SU-DHL-6 (cell line): ENCODE measurements around the gene RCAN1.

Experiments used
- CTCF ChIP-seq: fragments of 200-600 bp; sonication (generic); IDR thresholded peaks from one replicate; pipeline ENCODE4 v1.5.1; 2017; ENCODE audit warnings: antibody characterized with exemption, mild to moderate bottlenecking, low read length, moderate library complexity; ENCODE audit not compliant: insufficient read depth, poor library complexity, severe bottlenecking
- EZH2phosphoT487 ChIP-seq: fragments of 200-600 bp; sonication (generic), shearing (Covaris generic); conservative IDR thresholded peaks from 2 replicates; pipeline ENCODE4 v1.6.1; 2018; ENCODE audit warnings: mild to moderate bottlenecking, antibody characterized with exemption, low read length, moderate library complexity, mixed read lengths

GRCh38 chr21:34606621-34607020, 8.3 kb downstream of the RCAN1 start:
- TF ChIP-seq CTCF (no peak), EZH2phosphoT487 (no peak)
